ENCODE measurements around the gene ZNF566. TPM values are rescaled to one million over a fixed set of nuclear protein-coding genes. Genes with fewer than 3 reads are reported as not detected.
A peak's percentile ranks its signal among the peaks of the same experiment; 100 is the strongest.

ZNF566 gene
- total RNA-seq (10 to 100 TPM in 2 of 5 donors, 1 to 10 TPM in 3; 1.8 to 58.2 (median 8.5) TPM), polyA plus RNA-seq (1 to 10 TPM; 2.8 to 5.4 (median 4.7) TPM)
- long read RNA-seq, donor 1, partial matches to known transcripts = 0 of 1 reads
- long read RNA-seq, donor 1, other reads (novel, unspliced or antisense) = 0 of 1 reads
- long read RNA-seq, donor 2 = 0 reads
- long read RNA-seq, donor 3, partial matches to known transcripts = 0 of 1 reads
- long read RNA-seq, donor 3, other reads (novel, unspliced or antisense) = 0 of 1 reads
- long read RNA-seq, donor 4, partial matches to known transcripts = 0 of 1 reads
- long read RNA-seq, donor 4, other reads (novel, unspliced or antisense) = 0 of 1 reads
- long read RNA-seq, donor 5, partial matches to known transcripts = 0 of 1 reads
- long read RNA-seq, donor 5, other reads (novel, unspliced or antisense) = 0 of 1 reads
- long read RNA-seq, donor 6 = 0 reads
- long read RNA-seq, donor 7, partial matches to known transcripts = 0 of 1 reads
- long read RNA-seq, donor 7, other reads (novel, unspliced or antisense) = 0 of 1 reads
- long read RNA-seq, donor 8, partial matches to known transcripts = 0 of 1 reads
- long read RNA-seq, donor 8, other reads (novel, unspliced or antisense) = 0 of 1 reads
- long read RNA-seq, donor 9, partial matches to known transcripts = 5 of 8 reads
- long read RNA-seq, donor 9, other reads (novel, unspliced or antisense) = 0 of 8 reads
- long read RNA-seq, donor 10 = 0 reads

DNA sequence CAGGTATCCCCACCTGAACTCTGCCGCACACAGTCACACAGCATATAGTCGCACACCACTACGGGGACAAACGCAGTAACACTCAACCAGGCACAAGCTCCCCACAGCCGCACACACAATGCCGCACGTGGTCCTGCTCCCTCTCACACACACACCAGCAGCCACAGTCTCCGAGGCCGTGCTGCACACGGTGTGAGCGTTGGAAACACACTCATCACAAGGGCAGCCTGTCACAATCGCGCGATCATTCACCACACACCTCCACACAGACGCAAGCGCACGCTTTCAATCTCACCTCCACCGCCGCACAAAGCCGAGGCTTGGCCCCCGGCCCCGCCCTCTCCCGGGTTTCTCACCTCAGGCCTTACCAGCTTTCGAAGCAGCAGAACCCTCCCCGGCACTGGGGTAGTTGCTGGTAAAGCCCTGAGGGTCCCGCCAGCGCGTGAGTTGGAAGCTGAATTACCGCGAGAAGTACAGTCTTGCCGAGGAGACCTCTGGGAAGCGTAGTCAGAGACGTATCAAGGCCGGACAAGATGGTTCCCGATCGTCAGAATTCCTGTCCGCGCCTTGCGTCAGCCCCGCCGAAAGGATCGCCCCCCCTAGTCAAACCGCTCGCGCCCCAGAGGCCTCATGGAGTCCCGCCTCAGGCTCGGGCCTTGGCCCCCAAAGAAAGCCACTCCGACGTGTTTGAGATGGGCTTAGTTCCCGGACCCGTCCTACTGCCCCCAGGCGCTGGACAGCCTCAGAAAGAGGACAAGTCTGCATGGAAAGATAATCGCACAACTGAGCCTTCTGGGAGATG, at the start of gene ZNF566:
ZNF566 (minus strand) TSS at position 444 of the 802 bp plus-strand sequence. CDS start 13,004 bp downstream, outside the sequence.
- H3K36me3 ChIP-seq = peaks cover 0 to 11% (median 5%) of the 10 kb centered on the region in 4 donors
- H3K27ac ChIP-seq = peak within 1 kb of the TSS; percentile 86 to 97 (median 94)
- peaks cover 0 to 29% (median 5%) of the 10 kb centered on the region in 4 donors for H3K9me3 ChIP-seq
- peak; percentile 87 to 98 for DNase-seq
- intact Hi-C loops (cut with DNase I; ENCODE audit: low total_unique reads) = no loop called here
- 0 to 1% (median 0%) methylated on average over 30 to 53 of the region's 53 CpGs for WGBS, 5 donors
- H3K4me3 ChIP-seq = peak within 1 kb of the TSS; percentile 62 to 87 (median 74)
- peaks cover 0 to 22% (median 15%) of the 10 kb centered on the region in 4 donors for H3K4me1 ChIP-seq
- TF ChIP-seq POLR2AphosphoS5 (IDR thresholded peaks at IDR 0.05) (peak in 2 of 3 donors; percentile 45 to 51), EP300 (IDR thresholded peaks at IDR 0.05) (no peak)
- no peaks in the 10 kb centered on the region for H3K27me3 ChIP-seq

DNA sequence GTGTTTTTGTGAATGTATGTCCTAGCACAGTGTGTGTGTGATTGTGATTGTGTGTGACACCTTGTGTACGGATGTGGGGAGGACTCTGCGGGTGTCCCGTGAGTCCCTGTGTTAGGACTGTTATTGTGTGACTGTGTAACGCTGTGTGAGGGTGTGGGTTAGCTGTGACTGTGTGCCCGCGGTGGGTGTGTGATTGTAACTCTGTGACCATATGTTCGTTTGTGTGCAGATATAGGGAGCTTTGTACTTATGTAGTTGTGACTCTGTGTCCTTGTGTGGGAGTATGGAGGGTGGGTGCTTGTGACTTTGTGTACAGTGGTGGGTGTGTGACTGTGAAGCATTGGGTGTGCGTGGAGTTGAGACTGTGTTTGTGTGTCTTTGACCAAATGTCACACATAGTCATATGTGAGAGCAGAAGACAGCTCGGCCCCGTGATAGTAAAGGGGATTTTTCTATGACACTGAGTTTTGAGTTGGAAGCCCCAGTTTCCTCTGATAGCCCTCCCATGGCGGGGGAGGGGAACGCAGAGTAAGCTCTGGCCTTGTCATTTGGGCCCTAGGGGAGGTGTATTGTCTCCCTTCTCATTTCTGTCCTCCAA, 39.7 kb upstream of the ZNF566 start:
- peaks cover 7 to 26% (median 24%) of the 10 kb centered on the region in 4 donors for H3K4me1 ChIP-seq
- no peaks in the 10 kb centered on the region for H3K27me3 ChIP-seq
- H3K4me3 ChIP-seq = peak overlapping the region; percentile 63 to 85 (median 72)
- H3K36me3 ChIP-seq = peaks cover 2 to 44% (median 23%) of the 10 kb centered on the region in 4 donors
- H3K27ac ChIP-seq = peak overlapping the region; percentile 1 to 95 (median 92)
- WGBS, 5 donors = 5 to 16% (median 9%) methylated on average over 10 to 12 of the region's 12 CpGs
- DNase-seq = no peak
- no peak for TF ChIP-seq EP300 (IDR thresholded peaks at IDR 0.05)
- TF ChIP-seq POLR2A (IDR thresholded peaks at IDR 0.05) = no peak
- TF ChIP-seq POLR2AphosphoS5 (IDR thresholded peaks at IDR 0.05) = no peak
- TF ChIP-seq, protein P1, sequence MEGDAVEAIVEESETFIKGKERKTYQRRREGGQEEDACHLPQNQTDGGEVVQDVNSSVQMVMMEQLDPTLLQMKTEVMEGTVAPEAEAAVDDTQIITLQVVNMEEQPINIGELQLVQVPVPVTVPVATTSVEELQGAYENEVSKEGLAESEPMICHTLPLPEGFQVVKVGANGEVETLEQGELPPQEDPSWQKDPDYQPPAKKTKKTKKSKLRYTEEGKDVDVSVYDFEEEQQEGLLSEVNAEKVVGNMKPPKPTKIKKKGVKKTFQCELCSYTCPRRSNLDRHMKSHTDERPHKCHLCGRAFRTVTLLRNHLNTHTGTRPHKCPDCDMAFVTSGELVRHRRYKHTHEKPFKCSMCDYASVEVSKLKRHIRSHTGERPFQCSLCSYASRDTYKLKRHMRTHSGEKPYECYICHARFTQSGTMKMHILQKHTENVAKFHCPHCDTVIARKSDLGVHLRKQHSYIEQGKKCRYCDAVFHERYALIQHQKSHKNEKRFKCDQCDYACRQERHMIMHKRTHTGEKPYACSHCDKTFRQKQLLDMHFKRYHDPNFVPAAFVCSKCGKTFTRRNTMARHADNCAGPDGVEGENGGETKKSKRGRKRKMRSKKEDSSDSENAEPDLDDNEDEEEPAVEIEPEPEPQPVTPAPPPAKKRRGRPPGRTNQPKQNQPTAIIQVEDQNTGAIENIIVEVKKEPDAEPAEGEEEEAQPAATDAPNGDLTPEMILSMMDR (IDR thresholded peaks at IDR 0.05) = no peak
- H3K9me3 ChIP-seq = peaks cover 15 to 73% (median 44%) of the 10 kb centered on the region in 4 donors
- intact Hi-C loops (cut with DNase I; ENCODE audit: low total_unique reads) = no loop called here

DNA sequence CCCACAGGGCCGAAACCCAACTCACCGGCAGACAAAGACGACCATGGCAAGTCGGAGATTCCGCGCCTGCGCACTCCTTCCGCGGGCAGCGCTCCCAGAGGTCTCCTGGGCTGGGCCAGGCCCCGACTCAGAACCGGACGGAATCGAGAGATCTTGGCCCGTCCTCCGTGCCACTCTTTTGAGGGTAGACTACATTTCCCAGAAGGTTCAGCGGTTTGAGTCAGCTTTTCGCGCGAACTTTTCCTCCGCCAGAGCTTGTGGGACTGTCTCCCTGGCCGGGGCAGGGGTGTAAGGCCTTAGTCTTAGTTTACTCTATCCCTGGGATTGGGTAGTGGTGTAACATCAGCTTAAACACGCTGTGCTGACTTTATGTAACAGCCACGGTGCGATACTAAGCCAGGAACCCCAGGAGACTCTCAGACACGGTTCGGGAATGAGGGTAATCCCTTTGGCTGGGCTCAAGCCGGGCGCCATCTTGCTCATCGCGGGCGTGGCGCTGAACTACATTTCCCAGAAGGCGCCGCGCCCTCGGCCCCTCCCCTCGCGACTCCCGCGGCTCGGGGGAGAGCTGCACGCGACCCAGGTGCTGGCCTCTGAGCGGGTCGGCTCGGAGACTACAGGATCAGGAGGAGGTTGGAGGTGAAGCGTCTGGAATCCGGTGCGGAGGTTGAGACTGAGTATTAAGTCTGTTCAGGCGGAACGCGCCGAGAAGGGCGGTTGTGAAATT, 39.0 kb upstream of the ZNF566 start, which contains the start of gene ZNF260:
ZNF260 (minus strand) TSS at position 78 of the 727 bp plus-strand sequence. CDS start 13,033 bp downstream, outside the sequence.
- intact Hi-C loops (cut with DNase I; ENCODE audit: low total_unique reads) = no loop called here
- TF ChIP-seq EP300 (IDR thresholded peaks at IDR 0.05) (no peak), POLR2AphosphoS5 (IDR thresholded peaks at IDR 0.05) (peak; percentile 64 to 85 (median 77)), POLR2A (IDR thresholded peaks at IDR 0.05) (peak in 1 of 4 donors; percentile 34)
- H3K27me3 ChIP-seq = no peaks in the 10 kb centered on the region
- peak within 1 kb of the TSS; percentile 91 to 95 (median 93) for H3K27ac ChIP-seq
- peaks cover 7 to 26% (median 24%) of the 10 kb centered on the region in 4 donors for H3K4me1 ChIP-seq
- H3K9me3 ChIP-seq = peaks cover 16 to 73% (median 42%) of the 10 kb centered on the region in 4 donors
- peak within 1 kb of the TSS; percentile 63 to 85 (median 72) for H3K4me3 ChIP-seq
- DNase-seq = peak; percentile 97 to 99
- 0 to 1% (median 0%) methylated on average over 6 to 55 of the region's 55 CpGs for whole genome bisulfite sequencing, 5 donors
- H3K36me3 ChIP-seq = peaks cover 8 to 48% (median 30%) of the 10 kb centered on the region in 4 donors

DNA sequence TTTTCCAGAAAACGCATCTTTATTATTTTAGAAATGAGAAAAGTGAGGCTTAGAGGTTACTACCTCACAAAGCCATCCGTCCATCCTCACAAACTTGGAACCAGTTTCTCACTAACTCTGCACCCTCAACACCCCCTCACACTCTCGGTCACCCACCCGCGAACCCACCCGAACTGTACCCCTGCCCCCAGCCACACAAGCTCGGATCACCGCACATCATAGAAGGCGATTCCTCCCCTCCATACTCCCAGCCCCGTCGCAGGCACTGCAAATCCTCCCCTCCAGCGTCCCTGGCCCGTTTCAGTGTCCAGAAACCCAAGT, 38.5 kb upstream of the ZNF566 start:
- TF ChIP-seq, protein P1 (IDR thresholded peaks at IDR 0.05) = no peak
- no peaks in the 10 kb centered on the region for H3K27me3 ChIP-seq

More for the DNA sequence above, 38.5 kb upstream of the ZNF566 start:
- peak overlapping the region; percentile 91 to 95 (median 93) for H3K27ac ChIP-seq
- peaks cover 10 to 50% (median 33%) of the 10 kb centered on the region in 4 donors for H3K36me3 ChIP-seq
- DNase-seq = no peak
- peaks cover 7 to 26% (median 24%) of the 10 kb centered on the region in 4 donors for H3K4me1 ChIP-seq
- 0 to 1% (median 1%) methylated on average over 13 of the region's 13 CpGs for WGBS, 5 donors
- H3K4me3 ChIP-seq = peak overlapping the region; percentile 63 to 85 (median 72)
- intact Hi-C loops (cut with DNase I; ENCODE audit: low total_unique reads) = no loop called here
- peaks cover 14 to 73% (median 41%) of the 10 kb centered on the region in 4 donors for H3K9me3 ChIP-seq
